HG02970 (cell line): ENCODE measurements around the gene SPATA12.

Experiments used
- ATAC-seq: cut with Tn5 transposase; IDR thresholded peaks from one replicate; pipeline ENCODE4 v1.9.1; 2021; ENCODE audit warnings: mild to moderate bottlenecking, moderate library complexity, moderate number of reproducible peaks; ENCODE audit not compliant: unreplicated experiment, low FRiP score

Gene SPATA12

GRCh38 chr3:57060089-57060821 is at the start of gene SPATA12:
Gene SPATA12 (plus strand): TSS chr3:57060664. CDS start chr3:57073695, 13,031 bp downstream.
- ATAC-seq = no peak

GRCh38 chr3:57011022-57011421 is 49.4 kb upstream of the SPATA12 start:
- ATAC-seq = no peak

DNA sequence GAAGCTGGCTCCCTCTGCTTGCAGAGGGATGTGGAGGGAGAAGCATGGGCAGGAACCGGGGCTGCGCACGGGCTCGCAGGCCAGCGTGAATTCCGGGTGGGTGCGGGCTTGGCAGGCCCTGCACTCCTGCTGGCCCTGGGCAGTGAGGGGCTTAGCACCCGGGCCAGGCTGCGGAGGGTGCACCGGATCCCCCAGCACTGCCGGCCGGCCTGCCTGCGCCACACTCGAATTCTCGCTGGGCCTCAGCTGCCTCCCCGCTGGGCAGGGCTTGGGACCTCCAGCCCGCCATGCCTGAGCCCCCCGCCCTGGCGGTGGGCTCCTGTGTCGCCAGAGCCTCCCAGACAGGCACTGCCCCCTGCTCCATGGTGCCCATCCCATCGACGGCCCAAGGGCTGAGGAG is 47.6 kb upstream of the SPATA12 start:
- ATAC-seq = no peak

GRCh38 chr3:57015350-57015729 is 45.1 kb upstream of the SPATA12 start:
- no peak for ATAC-seq

DNA sequence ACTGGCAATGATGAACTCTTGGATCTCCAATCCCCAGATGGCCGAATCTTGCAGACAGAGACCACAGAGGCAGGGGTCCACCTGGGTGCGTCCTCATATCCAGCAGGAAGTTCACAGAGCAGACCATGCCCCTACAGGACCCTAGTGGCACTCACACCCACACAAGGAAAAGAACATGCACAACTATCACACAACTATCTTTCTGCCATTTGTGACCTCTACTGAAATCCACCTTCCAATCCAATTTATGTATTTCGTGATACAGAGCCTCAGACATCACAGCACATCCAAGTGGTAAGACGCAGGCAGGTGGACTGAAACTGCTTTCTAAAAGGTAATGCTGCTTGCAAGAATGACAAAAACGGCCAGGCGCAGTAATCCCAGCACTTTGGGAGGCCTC is 44.6 kb upstream of the SPATA12 start:
- no peak for ATAC-seq

GRCh38 chr3:57017459-57017845 is 43.0 kb upstream of the SPATA12 start:
- ATAC-seq = no peak

DNA sequence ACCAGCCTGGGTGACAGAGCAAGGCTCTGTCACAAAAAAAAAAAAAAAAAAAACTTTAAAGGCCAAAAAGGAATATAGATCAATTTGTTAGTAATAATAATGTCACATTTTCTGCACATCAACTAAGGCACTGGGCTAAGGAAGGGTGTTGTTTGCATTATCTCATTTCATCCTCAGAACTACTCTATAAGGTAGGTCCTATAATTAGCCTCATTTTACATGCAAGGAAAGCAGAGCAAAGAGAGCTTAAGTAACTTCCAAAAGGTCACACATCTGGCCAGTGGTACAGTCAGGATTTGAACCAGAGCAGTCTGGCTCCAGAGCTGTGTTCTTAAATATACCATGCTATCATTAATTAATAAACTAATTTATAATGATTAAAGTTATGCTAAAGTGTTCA is 42.2 kb upstream of the SPATA12 start:
- ATAC-seq = no peak

- no peak for ATAC-seq
Observed at GRCh38 chr3:57019057-57019456, 41.4 kb upstream of the SPATA12 start.

GRCh38 chr3:57025237-57025636 is 35.2 kb upstream of the SPATA12 start:
- no peak for ATAC-seq

DNA sequence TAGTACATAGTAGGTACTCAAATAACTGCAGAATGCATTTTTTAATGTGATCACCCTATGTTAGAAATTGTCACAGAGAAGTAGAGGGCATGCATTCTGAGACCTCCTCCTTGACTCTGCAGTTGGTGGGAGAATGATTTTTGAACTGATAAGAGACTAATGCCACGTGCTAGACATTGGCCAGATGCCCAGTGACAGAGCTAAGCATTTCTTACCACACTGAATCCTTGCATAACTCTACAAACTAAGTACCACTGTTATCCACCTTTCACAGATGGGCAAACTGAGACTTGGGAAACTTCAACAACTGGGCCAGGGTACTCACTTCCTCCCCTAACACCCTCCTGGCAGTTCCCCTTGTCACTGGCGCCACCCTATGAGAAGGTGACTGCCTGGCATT is 33.5 kb upstream of the SPATA12 start:
- ATAC-seq = no peak

GRCh38 chr3:57029383-57029782 is 31.1 kb upstream of the SPATA12 start:
- no peak for ATAC-seq

- no peak for ATAC-seq
Observed at GRCh38 chr3:57029924-57030323, 30.5 kb upstream of the SPATA12 start.

DNA sequence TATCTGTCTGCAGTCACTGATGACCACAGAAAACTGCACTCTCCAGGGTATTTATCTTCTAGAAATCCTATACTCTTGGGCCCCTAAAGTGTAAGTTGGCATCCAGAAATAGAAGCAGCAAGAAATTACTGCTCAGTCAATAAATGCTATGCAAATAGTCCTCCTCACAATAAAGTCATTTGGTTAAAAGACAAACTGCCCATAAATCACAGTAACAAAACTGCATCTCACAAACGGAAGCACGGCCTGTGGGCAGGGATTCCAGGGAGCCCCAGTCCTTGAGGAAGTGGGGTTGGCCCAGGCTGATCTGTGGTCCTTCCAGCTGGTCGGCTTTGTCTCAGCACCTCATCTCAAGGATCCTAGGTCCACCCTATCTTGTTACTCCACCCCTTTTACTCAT is 29.7 kb upstream of the SPATA12 start:
- no peak for ATAC-seq

- no peak for ATAC-seq
Observed at GRCh38 chr3:57031631-57032541, 28.6 kb upstream of the SPATA12 start.

DNA sequence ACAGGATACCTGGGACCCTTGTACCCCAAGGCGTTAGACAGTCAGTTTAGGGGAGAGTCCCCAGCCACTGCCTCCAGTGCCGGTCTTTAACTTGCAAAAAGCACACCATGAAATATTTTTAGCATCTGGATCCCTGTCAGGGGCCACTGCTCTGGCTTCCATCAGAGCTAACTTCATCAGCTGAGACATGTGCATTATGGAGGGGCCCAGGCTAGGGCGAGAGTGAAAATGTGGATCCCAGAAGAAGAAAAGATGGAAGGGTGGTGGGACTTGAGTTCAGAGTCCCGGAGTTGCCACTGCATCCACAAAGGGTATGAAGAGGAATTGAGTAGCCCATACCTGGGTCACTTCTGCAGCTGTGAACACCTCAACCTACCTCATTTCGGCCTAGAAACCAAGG is 23.5 kb upstream of the SPATA12 start:
- no peak for ATAC-seq

DNA sequence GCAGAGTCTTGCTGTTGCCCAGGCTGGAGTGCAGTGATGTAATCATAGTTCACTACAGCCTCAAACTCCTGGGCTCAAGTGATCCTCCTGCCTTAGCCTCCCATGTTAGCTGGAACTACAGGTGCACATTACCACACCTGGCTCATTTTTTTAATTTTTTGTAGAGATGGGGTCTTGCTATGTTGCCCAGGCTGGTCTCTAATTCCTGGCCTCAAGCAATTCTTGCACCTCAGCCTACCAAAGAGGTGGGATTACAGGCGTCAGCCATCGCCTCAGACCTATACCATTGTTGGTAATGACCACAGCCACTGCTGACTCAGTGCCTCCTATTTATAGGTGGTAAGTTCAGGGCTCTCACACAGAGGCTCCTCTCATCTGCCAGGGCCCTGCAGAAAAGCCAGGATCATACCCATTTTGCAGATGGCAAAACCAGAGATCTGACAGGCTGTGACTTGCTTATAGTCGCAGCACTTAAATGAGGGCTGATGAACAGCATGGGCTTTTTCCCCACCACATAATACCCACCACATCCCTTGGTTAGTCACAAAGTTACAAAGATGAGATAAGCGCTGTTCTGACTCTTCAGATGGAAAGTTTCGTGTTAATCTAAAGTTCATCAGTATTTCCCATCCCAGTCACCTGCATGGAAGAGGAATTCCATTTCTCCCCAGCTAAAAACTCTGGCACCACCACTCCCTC is 21.8 kb upstream of the SPATA12 start:
- no peak for ATAC-seq

GRCh38 chr3:57041674-57042073 is 18.8 kb upstream of the SPATA12 start:
- no peak for ATAC-seq

DNA sequence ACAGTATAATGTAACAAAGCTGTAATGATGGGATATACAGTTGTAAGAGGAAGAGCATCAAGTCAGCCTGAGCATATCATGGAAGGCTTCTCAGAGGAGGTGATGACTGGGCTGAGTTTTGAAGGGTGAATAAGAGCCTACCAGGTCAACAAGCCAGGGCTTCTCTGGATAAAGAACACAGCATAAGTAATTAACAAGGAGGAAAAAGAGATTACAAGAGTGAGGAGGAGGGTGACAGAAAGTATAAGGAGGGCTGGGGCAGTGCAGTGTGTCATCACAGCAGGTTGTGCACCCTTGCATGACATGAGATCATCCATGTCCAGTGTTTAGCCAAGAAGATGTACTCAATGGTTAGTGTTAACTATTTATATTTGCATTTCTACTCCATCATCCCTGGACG is 16.9 kb upstream of the SPATA12 start:
- no peak for ATAC-seq

GRCh38 chr3:57046101-57046765 is 14.2 kb upstream of the SPATA12 start:
- ATAC-seq = no peak

- ATAC-seq = no peak
Observed at GRCh38 chr3:57048052-57048671, 12.3 kb upstream of the SPATA12 start.
